Dermis microvascular lymphatic vessel endothelial cell (primary cell): ENCODE data around the gene AGK. TPM values are rescaled to one million over a fixed set of nuclear protein-coding genes. Genes with fewer than 3 reads are reported as not detected.

Experiments used
- DNase-seq, 2 donors: peaks; one replicate each; pipeline versions ENCODE4 v3.0.0 to v3.0.0-alpha.2; 2010; ENCODE audit warnings: low read depth in 2 of 2
- total RNA-seq: library from RNA; depleted of rRNA; stranded (reverse); fragments of >200 nt; gene quantifications from 2 replicates; pipeline ENCODE4 v1.2.1, GENCODE V29; 2014

Gene AGK
- 17.1 and 18.0 TPM in 2 replicates for total RNA-seq

- peak; percentile 43 to 79 for DNase-seq
These were observed at the start of gene AGK for GRCh38 chr7:141551094-141551781. Gene AGK (plus strand): TSS chr7:141551410. CDS start chr7:141555467, 4,057 bp downstream.

- no peak for DNase-seq
These were observed 49.8 kb upstream of the AGK start for GRCh38 chr7:141501451-141501850.

GRCh38 chr7:141511316-141511675 is 39.9 kb upstream of the AGK start:
- no peak for DNase-seq

GRCh38 chr7:141511676-141512396 is 39.4 kb upstream of the AGK start:
- DNase-seq, result no peak

- DNase-seq, result no peak
These were observed 38.6 kb upstream of the AGK start for GRCh38 chr7:141512597-141512996.

- no peak for DNase-seq
These were observed 37.5 kb upstream of the AGK start for GRCh38 chr7:141513720-141514119.

- no peak for DNase-seq
These were observed 35.3 kb upstream of the AGK start for GRCh38 chr7:141515941-141516340.

GRCh38 chr7:141519623-141520022 is 31.6 kb upstream of the AGK start:
- no peak for DNase-seq

- DNase-seq, result no peak
These were observed 28.4 kb upstream of the AGK start for GRCh38 chr7:141522657-141523342.

- DNase-seq, result no peak
These were observed 25.2 kb upstream of the AGK start for GRCh38 chr7:141525973-141526514.

GRCh38 chr7:141527076-141527475 is 24.1 kb upstream of the AGK start:
- no peak for DNase-seq

- DNase-seq, result no peak
These were observed 22.8 kb upstream of the AGK start for GRCh38 chr7:141528399-141528798.

GRCh38 chr7:141533149-141533949 is 17.9 kb upstream of the AGK start:
- DNase-seq, result peak; percentile 57 to 82

GRCh38 chr7:141534757-141535737 is 16.2 kb upstream of the AGK start:
- no peak for DNase-seq

- DNase-seq, result no peak
These were observed 13.3 kb upstream of the AGK start for GRCh38 chr7:141537906-141538305.

GRCh38 chr7:141541375-141541774 is 9.8 kb upstream of the AGK start:
- DNase-seq, result no peak

- no peak for DNase-seq
These were observed 6.4 kb upstream of the AGK start for GRCh38 chr7:141544831-141545230.

GRCh38 chr7:141549582-141549981 is 1.6 kb upstream of the AGK start:
- DNase-seq, result no peak

GRCh38 chr7:141550386-141551093 is 670 bp upstream of the AGK start:
- no peak for DNase-seq

GRCh38 chr7:141551782-141552181 is 572 bp downstream of the AGK start:
- no peak for DNase-seq
